Stimulated activated CD4-positive, alpha-beta T cell treated with anti-CD3 and anti-CD28 coated beads, Interleukin-1b, Interleukin-23, amount 100 ng/mL, for 48 hours (primary cell): ENCODE results near the gene PDZRN4.
"Not testable (repeated sequence)": the region's sequence is repeated elsewhere in the genome, so short reads cannot be mapped to it uniquely, and the experiment has no call there.

Source experiments
- DNase-seq: peaks from one replicate; pipeline ENCODE4 v3.0.0-alpha.2; 2020

Gene PDZRN4

DNA sequence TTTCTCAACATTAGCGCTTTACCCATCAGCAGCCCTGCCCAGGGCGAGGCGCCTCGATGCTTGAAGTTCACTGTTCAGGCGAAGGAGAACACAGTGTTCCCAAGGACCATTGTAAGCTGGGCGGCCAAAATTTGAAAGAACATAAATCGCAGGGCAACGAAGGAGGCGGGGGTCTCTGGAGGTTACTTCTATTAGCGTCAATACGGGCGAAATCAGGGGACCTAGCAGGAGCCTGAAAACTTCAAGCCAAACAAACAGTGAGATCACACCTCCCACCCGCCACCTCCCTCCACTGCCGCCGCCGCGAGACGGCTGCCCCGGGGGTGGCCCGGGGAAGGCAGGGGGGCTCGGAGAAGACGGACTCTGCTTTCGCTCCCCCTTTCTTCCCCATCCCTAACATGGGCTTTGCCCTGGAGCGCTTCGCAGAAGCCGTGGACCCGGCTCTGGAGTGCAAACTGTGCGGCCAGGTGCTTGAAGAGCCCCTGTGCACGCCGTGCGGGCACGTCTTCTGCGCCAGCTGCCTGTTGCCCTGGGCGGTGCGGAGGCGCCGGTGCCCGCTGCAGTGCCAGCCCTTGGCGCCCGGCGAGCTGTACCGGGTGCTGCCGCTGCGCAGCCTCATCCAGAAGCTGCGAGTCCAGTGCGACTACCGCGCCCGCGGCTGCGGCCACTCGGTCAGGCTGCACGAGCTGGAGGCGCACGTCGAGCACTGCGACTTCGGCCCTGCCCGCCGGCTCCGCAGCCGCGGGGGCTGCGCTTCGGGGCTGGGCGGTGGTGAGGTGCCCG, at the start of gene PDZRN4:
TSS of gene PDZRN4 (plus strand) at position 263 of the 783 bp plus-strand sequence.
- no peak for DNase-seq

GRCh38 chr12:41140117-41140516, 48.0 kb upstream of the PDZRN4 start:
- DNase-seq, result no peak

- no peak for DNase-seq
These were observed 47.0 kb upstream of the PDZRN4 start for GRCh38 chr12:41141104-41141503.

GRCh38 chr12:41142376-41142775, 45.7 kb upstream of the PDZRN4 start:
- DNase-seq, result no peak

GRCh38 chr12:41151793-41152192, 36.3 kb upstream of the PDZRN4 start:
- DNase-seq, result no peak

GRCh38 chr12:41162461-41162860, 25.7 kb upstream of the PDZRN4 start:
- DNase-seq, result no peak

GRCh38 chr12:41167701-41168100, 20.4 kb upstream of the PDZRN4 start:
- no peak for DNase-seq

GRCh38 chr12:41174602-41175001, 13.5 kb upstream of the PDZRN4 start:
- DNase-seq, result no peak

- DNase-seq, result not testable (repeated sequence)
These were observed 8.6 kb upstream of the PDZRN4 start for GRCh38 chr12:41179507-41179906.

DNA sequence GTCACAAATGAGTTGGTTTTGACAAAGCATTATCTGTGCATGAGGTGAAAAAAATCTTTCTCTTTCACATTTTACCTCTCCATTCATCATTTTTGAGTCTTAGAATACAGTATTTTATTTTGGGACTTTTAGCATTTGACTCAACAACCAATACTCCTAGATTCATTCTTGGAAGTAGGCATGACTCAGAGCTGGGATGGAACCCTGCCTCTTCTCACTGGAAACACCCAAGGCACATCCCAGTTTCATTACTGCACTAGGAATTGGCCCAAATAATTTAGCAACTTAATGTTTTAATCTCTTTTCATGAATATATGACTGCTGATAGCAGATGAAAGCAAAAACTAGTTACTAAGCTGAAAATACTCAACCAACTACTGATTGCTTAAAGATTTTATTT, 3.3 kb upstream of the PDZRN4 start:
- DNase-seq, result no peak

DNA sequence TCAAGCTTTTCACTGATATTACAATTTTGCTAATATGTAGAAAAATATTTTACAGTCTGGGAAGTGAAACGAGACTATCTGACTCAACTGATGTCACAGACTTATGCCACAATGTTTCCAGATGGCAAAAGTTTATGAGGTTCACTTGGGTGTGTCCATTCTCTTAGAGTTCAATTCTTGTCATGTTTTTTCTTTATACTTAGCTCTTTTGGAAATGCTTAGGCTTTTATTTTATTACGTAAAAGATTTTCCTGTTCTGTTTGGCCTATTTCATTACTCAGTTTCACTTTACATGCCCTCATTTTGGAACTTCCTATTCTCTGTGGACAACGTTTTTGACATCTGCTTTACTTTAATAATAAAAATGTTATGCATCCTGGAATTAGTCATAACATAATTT, 2.1 kb upstream of the PDZRN4 start:
- DNase-seq, result no peak

DNA sequence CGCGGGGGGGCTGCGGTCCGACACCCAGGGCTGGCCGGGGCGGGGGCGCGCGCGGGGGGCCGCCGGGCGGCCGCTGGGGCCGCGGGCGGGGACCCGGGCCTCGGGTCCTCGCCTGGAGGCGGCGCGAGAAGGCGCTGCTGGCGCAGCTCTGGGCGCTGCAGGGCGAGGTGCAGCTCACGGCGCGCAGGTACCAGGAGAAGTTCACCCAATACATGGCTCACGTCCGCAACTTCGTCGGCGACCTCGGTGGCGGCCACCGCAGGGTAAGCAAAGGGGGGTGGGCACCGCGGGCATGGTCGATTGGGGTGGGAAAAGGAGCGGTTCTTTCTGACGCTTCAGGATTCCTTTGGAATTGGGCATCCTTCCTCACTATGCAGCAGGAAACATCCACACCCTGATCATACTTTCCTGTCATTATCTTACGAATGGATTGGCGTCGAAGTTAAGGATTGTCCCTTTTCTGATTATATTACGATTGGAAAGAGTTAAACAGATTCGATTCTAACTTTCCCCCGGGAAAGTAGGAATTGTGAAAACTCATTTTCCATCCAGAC, 798 bp downstream of the PDZRN4 start:
- no peak for DNase-seq

DNA sequence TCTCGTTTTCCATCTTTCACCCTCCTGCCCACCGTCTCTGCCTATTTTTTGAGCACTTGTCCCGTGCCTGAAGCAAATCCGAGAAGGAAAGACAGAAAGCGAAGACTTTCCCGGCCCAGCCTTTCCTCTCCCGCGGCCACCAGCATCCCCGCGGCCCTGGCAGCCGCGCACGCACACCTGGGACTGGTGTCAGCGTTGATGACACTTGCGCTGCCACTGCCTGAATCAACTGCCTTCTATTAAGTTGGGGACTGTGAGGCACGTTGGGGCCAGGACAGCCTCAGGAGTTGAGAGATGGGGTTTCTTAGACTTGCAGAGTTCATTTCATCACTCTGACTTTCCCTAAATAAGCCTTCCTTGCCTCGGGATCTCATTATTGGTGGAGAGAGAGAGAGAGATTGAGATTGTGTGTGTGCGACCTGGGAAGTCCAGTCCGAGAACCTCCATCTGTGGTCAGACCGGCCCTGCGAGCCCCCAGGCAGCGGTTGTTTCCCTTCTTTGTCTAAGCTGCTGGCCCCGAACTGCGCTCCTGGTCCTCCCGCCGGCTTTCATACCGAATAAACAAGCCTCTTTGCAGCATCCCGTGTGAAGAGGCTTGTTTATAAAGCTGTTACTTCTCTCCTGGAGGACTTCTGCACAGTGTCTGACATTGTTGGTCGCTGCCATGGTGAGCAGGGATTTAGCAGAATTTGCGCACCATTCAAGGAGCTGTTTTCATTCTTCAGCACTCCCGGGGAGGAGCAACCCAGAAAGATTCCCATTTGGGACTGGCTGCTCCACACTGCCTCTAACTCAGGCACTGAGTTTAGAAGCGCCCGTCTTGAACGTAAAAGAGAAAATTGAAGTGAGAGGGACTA, 1.5 kb downstream of the PDZRN4 start:
- DNase-seq, result no peak

DNA sequence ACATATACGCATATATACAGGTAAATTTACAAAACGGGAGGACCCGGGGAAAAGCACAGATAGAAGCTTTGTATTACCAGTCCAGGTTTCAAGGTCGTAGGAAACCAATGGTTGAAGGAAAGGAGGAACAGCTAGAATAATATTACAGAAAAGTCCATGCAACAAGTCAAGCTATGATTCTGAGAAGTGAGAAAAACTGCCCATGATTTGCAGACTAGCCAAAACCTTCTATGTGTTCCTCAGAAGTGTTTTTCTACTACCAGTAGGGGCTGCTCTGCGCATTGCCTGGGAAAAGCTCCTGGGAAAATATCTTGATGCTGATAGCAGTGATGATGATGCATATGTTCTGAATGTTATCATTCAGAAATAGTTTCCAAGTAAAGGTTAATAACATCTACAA, 2.2 kb downstream of the PDZRN4 start:
- DNase-seq, result no peak

GRCh38 chr12:41191549-41191948, 3.4 kb downstream of the PDZRN4 start:
- not testable (repeated sequence) for DNase-seq

DNA sequence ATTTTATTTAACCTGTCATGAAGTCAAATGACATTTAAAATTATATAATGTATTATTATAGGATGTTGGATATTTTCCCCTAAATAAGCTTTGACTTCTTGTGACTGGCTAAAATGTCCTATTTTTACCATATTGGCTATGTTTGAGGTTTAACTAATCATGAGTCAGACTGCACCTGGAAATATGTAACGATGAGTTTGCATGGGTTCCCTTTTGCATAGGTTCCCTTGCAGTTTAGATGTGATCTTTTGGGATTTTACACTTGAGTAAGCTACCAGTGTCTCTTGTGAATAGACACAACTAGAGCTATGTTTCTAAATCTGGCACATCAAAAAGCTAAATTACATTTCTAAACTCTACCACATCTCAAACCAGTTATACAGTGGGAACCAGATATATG, 5.2 kb downstream of the PDZRN4 start:
- DNase-seq, result no peak

DNA sequence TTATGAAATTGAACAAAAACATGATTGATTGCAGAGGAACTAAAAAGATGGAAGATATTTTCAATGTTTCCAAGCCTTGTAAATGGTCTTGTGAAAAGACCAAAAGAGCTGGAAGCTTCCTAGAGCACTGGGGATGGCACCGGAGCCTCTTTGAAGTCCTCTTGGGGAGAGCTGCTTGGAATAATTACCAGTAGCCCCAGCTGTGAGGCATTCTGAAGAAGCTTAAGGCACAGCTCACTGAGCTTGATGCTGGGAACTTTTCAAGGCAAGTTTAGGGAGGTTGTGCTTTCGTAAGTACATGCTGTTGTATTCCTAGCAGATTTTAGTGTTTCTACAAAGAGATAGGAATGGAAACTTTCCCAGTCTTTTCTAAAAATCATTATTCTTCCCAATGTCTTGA, 13.9 kb downstream of the PDZRN4 start:
- DNase-seq, result no peak

DNA sequence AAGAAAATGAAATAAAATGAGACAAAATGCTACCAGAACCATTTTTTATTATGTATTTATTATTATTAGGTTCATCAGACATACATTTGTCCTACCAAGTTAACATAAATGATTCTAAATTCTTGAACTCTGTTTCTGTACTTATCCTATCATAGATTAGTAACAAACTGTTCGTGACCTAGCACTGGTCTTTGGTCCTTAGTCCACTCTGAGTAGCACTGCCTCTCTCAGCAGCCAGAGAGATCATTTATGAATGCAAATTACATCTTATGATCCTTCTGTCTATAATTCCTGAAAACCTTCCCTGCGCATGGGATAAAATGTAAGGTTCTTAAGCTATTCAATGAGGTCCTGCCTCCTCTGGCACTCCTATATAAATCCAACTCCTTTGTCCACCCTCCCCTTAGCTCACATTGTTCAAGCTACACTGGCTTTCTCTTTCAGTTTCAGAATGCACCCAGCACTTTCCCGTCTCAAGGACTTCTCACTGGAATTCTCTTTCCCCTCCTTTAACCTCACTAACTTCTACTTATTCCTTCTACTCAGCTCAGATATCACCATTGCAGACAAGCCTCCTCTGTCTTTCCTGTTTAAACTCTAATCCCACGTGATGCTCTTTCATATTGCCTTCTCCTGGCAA, 17.1 kb downstream of the PDZRN4 start:
- no peak for DNase-seq

GRCh38 chr12:41206298-41206697, 18.2 kb downstream of the PDZRN4 start:
- no peak for DNase-seq

DNA sequence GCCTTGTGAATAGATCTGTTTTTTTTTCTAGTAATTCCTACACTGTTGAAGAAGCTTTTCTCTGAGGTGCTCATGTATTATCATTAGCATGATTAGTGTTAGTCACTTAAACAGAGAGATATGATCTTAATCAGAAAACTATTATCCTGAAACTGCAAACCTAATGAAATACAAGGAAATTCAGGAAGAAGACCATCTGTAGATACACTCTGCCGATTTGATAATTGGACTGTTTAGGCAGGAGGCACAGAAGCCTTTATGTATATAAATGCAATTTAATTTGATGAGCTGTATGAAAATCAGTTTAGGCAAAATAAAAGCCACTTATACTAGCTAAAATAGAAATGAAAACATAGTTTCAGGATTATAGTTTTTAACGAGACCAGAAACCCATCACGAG, 23.3 kb downstream of the PDZRN4 start:
- no peak for DNase-seq

DNA sequence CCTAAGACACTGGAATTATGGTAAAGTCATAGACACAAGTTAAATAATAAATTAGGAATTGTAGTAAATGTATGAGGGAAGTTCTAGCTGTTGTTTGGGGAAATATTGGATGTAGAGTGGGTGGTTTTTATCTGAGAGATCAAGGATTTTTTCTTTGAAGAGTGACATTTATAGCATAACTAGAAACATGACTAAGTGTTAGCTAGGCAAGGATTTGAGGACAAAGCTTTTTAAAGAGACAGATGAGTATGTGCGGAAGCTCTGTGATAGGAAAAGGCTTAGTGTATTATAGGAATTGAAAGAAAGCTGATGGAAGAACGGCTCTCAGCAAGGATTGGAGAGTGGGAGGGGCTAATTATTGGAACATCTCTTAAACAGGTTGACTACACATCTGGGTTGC, 24.5 kb downstream of the PDZRN4 start:
- no peak for DNase-seq

- DNase-seq, result no peak
These were observed 25.0 kb downstream of the PDZRN4 start for GRCh38 chr12:41213107-41213506.

GRCh38 chr12:41213648-41214047, 25.5 kb downstream of the PDZRN4 start:
- DNase-seq, result no peak
